GM12878 (cell line): ENCODE results near the gene SEPTIN6. TPM values are rescaled to one million over a fixed set of nuclear protein-coding genes. Genes with fewer than 3 reads are reported as not detected.

Experiments used
- ATAC-seq: fragments of 200-7000 bp; cut with Tn5 transposase; 3 replicates; pipeline ENCODE4 v1.9.1; 2020; ENCODE audit warnings: mild to moderate bottlenecking, moderate library complexity
- BruUV-seq: library from RNA; stranded (reverse); fragments of 400-500 nt; replicated peaks from 2 replicates; lab custom pipeline; 2021; lab: Mats Ljungman, UMichigan
- CTCF ChIA-PET: fragments of 300-600 bp; sonication (Branson Sonifier 250); formaldehyde crosslinking; extraction: SDS; loops from one replicate; lab custom pipeline; 2021; ENCODE audit warnings: inconsistent platforms; lab: Yijun Ruan, JAX
- POLR2A ChIA-PET: fragments of 350-600 bp; formaldehyde crosslinking; extraction: SDS; loops from one replicate; lab custom pipeline; 2021; ENCODE audit warnings: inconsistent platforms; lab: Charles Lee
- RAD21 ChIA-PET: fragments of 300-600 bp; sonication (Branson Sonifier 250); formaldehyde crosslinking; loops from one replicate; lab custom pipeline; 2023; ENCODE audit warnings: antibody characterized with exemption; ENCODE audit not compliant: unreplicated experiment; lab: Charles Lee
- SMC1A ChIA-PET: fragments of 300-600 bp; sonication (Branson Sonifier 250); formaldehyde crosslinking; loops from one replicate; lab custom pipeline; 2023; ENCODE audit not compliant: unreplicated experiment, uncharacterized antibody; lab: Charles Lee
- DNase-seq: peaks from one replicate; pipeline ENCODE4 v3.0.0-alpha.2; 2011; ENCODE audit warnings: low read depth, low spot score
- FAIRE-seq: peaks from 3 replicates; lab custom pipeline; 2011; peaks lifted over from hg19 to GRCh38; lab: Jason Lieb, UNC
- H2AFZ ChIP-seq: 2 replicates; pipeline ENCODE4 v1.6.0; 2011; ENCODE audit warnings: low read depth, low read length, control low read depth; ENCODE audit not compliant: control insufficient read depth
- H3K27ac ChIP-seq: 2 replicates; pipeline ENCODE4 v1.5.1; 2011; ENCODE audit warnings: control low read depth; ENCODE audit not compliant: control insufficient read depth, insufficient read depth
- H3K27me3 ChIP-seq, 2 experiments: replicated peaks in 1 of 2; 2 replicates each; pipeline versions ENCODE4 v1.6.0 to v1.6.1; 2011; ENCODE audit warnings: low read length in 1 of 2; ENCODE audit not compliant: control insufficient read depth in 2 of 2, insufficient read depth in 2 of 2
- H3K36me3 ChIP-seq, 2 experiments: 2 replicates each; pipeline ENCODE4 v1.5.1; 2011; ENCODE audit warnings: low read length in 1 of 2; ENCODE audit not compliant: control insufficient read depth in 2 of 2, insufficient read depth in 2 of 2
- H3K4me1 ChIP-seq: 2 replicates; pipeline ENCODE4 v1.6.1; 2011; ENCODE audit warnings: mild to moderate bottlenecking, low read length, moderate library complexity, mixed read lengths; ENCODE audit not compliant: control insufficient read depth, insufficient read depth
- H3K4me2 ChIP-seq: 2 replicates; pipeline ENCODE4 v1.6.0; 2011; ENCODE audit warnings: control low read depth; ENCODE audit not compliant: control insufficient read depth, insufficient read depth
- H3K4me3 ChIP-seq: fragments of 200-600 bp; sonication (generic); 2 replicates; pipeline ENCODE4 v1.5.1; 2016
- H3K79me2 ChIP-seq: 2 replicates; pipeline ENCODE4 v1.6.0; 2011; ENCODE audit warnings: low read length; ENCODE audit not compliant: control insufficient read depth, insufficient read depth
- H3K9ac ChIP-seq: 2 replicates; pipeline ENCODE4 v1.8.0; 2011; ENCODE audit warnings: low read length, control low read depth, mixed read lengths; ENCODE audit not compliant: control insufficient read depth, insufficient read depth
- H3K9me3 ChIP-seq: replicated peaks from 3 replicates; pipeline ENCODE4 v1.5.1; 2011; ENCODE audit warnings: mild to moderate bottlenecking, low read length; ENCODE audit not compliant: control insufficient read depth, insufficient read depth
- H4K20me1 ChIP-seq: 2 replicates; pipeline ENCODE4 v1.6.0; 2011; ENCODE audit not compliant: control insufficient read depth, insufficient read depth
- MYC ChIP-seq: IDR thresholded peaks from 2 replicates; pipeline ENCODE4 v1.6.1; 2011; ENCODE audit warnings: mild to moderate bottlenecking, low read length, moderate library complexity, inconsistent platforms; ENCODE audit not compliant: insufficient read depth, insufficient replicate concordance, insufficient read length, severe bottlenecking
- STAT1 ChIP-seq: fragments of 450-650 bp; conservative IDR thresholded peaks from 2 replicates; pipeline ENCODE4 v1.6.1; 2014; ENCODE audit warnings: antibody characterized with exemption, mild to moderate bottlenecking
- ZNF217 ChIP-seq: fragments of 450-650 bp; IDR thresholded peaks from 2 replicates; pipeline ENCODE4 v1.6.1; 2017; ENCODE audit warnings: antibody characterized with exemption, mild to moderate bottlenecking
- ZSCAN29 ChIP-seq: fragments of 450-650 bp; IDR thresholded peaks from 2 replicates; pipeline ENCODE4 v1.6.1; 2017; ENCODE audit warnings: mild to moderate bottlenecking, moderate library complexity
- WGBS: methylation state at CpG from one replicate; pipeline ENCODE4 v1.1.6; 2016; ENCODE audit warnings: low lambda C conversion rate; ENCODE audit not compliant: insufficient replicate concordance, insufficient coverage; ENCODE audit errors: missing lambda C conversion rate; 5-methylcytosine and 5-hydroxymethylcytosine counted together
- in situ Hi-C: fragments of 300-500 bp; cut with MboI; formaldehyde crosslinking; loops from 9 replicates; pipeline ENCODE4 v1.14.3; 2018; ENCODE audit warnings: mixed read lengths
- intact Hi-C: fragments of 100-400 bp; cut with micrococcal nuclease; formaldehyde crosslinking; loops from one replicate; pipeline ENCODE4 v1.14.2; 2022; ENCODE audit not compliant: unreplicated experiment
- polyA plus RNA-seq, 11 experiments: library from polyadenylated mRNA; depleted of rRNA in 4 of 11; unstranded in 6 of 11; stranded (reverse) in 5 of 11; fragments of >200 nt; fragmentation: Nextera tagmentation in 4 of 11; fragmentation: Illumina TruSeq in 1 of 11; extraction: Ambion mirVana in 4 of 11; extraction: Trizol in 1 of 11; gene quantifications; 1 replicate in 1 of 11; 2 replicates in 10 of 11; pipeline versions ENCODE4 v1.2.1 to v1.2.3, GENCODE V29; 2011 to 2016; ENCODE audit warnings: inconsistent platforms in 2 of 11, missing spikeins in 2 of 11, low read depth in 1 of 11
- total RNA-seq, 4 experiments: library from RNA; depleted of rRNA in 3 of 4; stranded (reverse); fragments of >200 nt in 3 of 4; fragmentation: Illumina TruSeq in 1 of 4; extraction: Trizol in 1 of 4; gene quantifications; 2 replicates each; pipeline versions ENCODE4 v1.2.1 to v1.2.3, GENCODE V29; 2013 to 2021
- TF ChIP-seq, protein P1 (sequence below): fragments of 450-650 bp; IDR thresholded peaks from 2 replicates; pipeline ENCODE4 v1.6.1; 2016; ENCODE audit warnings: mild to moderate bottlenecking
- TF ChIP-seq, protein P2 (sequence below): IDR thresholded peaks from 2 replicates; pipeline ENCODE4 v1.6.1; 2012; ENCODE audit warnings: low read depth, low read length, improper control_type of control experiment
- TF ChIP-seq, protein P3 (sequence below): fragments of 450-650 bp; formaldehyde crosslinking; IDR thresholded peaks from 2 replicates; pipeline ENCODE4 v1.4.0; 2022; ENCODE audit warnings: mild to moderate bottlenecking, moderate library complexity

The SEPTIN6 gene
- total and polyA plus RNA-seq, 10 of the 15 experiments (the other 5 are each of a cell fraction or from before 2014, with no cell fraction given): 37.2 to 353 (median 154) TPM

DNA sequence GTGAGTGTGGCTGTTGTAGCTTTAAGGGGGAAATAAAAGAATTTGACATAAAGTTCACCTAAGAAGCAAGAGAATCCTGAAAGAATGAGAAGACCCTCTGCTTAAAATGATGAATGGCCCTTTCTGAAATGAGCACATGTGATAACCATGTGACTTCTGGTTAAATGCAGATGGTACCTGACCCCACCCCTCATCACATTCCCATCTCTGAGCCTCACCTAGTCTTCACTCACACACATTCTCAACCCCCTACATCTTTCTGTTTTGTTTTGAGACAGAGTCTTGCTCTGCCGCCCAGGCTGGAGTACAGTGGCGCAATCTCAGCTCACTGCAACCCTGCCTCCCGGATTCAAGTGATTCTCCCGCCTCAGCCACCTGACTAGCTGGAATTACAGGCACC lies 31.5 kb downstream of the SEPTIN6 start:
- TF ChIP-seq ZNF217 (no peak), ZSCAN29 (no peak), STAT1 (no peak), MYC (no peak)
- TF ChIP-seq, protein P1, sequence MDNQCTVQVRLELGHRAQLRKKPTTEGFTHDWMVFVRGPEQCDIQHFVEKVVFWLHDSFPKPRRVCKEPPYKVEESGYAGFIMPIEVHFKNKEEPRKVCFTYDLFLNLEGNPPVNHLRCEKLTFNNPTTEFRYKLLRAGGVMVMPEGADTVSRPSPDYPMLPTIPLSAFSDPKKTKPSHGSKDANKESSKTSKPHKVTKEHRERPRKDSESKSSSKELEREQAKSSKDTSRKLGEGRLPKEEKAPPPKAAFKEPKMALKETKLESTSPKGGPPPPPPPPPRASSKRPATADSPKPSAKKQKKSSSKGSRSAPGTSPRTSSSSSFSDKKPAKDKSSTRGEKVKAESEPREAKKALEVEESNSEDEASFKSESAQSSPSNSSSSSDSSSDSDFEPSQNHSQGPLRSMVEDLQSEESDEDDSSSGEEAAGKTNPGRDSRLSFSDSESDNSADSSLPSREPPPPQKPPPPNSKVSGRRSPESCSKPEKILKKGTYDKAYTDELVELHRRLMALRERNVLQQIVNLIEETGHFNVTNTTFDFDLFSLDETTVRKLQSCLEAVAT: no peak
- TF ChIP-seq, protein P2, sequence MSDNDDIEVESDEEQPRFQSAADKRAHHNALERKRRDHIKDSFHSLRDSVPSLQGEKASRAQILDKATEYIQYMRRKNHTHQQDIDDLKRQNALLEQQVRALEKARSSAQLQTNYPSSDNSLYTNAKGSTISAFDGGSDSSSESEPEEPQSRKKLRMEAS: no peak
- TF ChIP-seq, protein P3, sequence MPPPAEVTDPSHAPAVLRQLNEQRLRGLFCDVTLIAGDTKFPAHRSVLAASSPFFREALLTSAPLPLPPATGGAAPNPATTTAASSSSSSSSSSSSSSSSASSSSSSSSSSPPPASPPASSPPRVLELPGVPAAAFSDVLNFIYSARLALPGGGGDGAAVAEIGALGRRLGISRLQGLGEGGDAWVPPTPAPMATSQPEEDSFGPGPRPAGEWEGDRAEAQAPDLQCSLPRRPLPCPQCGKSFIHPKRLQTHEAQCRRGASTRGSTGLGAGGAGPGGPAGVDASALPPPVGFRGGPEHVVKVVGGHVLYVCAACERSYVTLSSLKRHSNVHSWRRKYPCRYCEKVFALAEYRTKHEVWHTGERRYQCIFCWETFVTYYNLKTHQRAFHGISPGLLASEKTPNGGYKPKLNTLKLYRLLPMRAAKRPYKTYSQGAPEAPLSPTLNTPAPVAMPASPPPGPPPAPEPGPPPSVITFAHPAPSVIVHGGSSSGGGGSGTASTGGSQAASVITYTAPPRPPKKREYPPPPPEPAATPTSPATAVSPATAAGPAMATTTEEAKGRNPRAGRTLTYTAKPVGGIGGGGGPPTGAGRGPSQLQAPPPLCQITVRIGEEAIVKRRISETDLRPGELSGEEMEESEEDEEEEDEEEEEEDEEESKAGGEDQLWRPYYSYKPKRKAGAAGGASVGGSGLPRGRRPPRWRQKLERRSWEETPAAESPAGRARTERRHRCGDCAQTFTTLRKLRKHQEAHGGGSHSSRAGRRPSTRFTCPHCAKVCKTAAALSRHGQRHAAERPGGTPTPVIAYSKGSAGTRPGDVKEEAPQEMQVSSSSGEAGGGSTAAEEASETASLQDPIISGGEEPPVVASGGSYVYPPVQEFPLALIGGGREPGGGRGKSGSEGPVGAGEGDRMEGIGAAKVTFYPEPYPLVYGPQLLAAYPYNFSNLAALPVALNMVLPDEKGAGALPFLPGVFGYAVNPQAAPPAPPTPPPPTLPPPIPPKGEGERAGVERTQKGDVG: no peak
- RAD21 ChIA-PET: interaction anchor here (0.7 to 1.0 kb wide), 3 partner anchors 43 to 199 kb away, joined by 3 read pairs; partner anchors contain the start of gene SOWAHD
- CTCF ChIA-PET: interaction anchor here (0.6 to 2.5 kb wide), 5 partner anchors 9 to 975 kb away, joined by 3 to 10 read pairs (median 5); no protein-coding TSS in a partner anchor
- Histone ChIP-seq H3K27me3 (no peaks in the 10 kb centered on the region), H3K27ac (no peak overlapping the region), H3K79me2 (peaks cover 2% of the 10 kb centered on the region; the same call in 1 of the 2 replicates), H3K36me3 (peaks cover 3 to 4% of the 10 kb centered on the region in 2 experiments; a peak in 3 of 4 replicates), H2AFZ (no peak overlapping the region), H3K9ac (no peak overlapping the region), H3K4me2 (no peak overlapping the region), H4K20me1 (no peaks in the 10 kb centered on the region), H3K4me1 (peaks cover 20% of the 10 kb centered on the region), H3K4me3 (no peak overlapping the region), H3K9me3 (no peaks in the 10 kb centered on the region)
- no peak for FAIRE-seq
- 0 out of 3 replicates have a peak, but pooled peaks have one; percentile 11 for ATAC-seq
- BruUV-seq: no TSS peak
- 84% methylated on average over 4 of the region's 4 CpGs for WGBS
- SMC1A ChIA-PET: interaction anchor here (1.0 to 9.5 kb wide), 8 partner anchors 9 to 68 kb away, joined by 3 to 51 read pairs (median 4); partner anchors contain the start of gene SEPTIN6
- in situ Hi-C loops: no loop called here
- intact Hi-C loops: no loop called here
- POLR2A ChIA-PET: interaction anchor here (0.6 to 0.7 kb wide), 3 partner anchors 24 to 540 kb away, joined by 3 to 9 read pairs (median 6); no protein-coding TSS in a partner anchor
- DNase-seq: no peak
